Activated T-helper 2 cell treated with anti-CD3 and anti-CD28 coated beads, Interferon-gamma antibody, Interleukin-2, Interleukin-4, amounts not matched to agents 10 μg/mL and 5 μg/mL and 100 μg/mL, durations not matched to agents 14 hours and 24 hours and 36 hours (primary cell): ENCODE measurements around the gene DMPK. TPM values are rescaled to one million over a fixed set of nuclear protein-coding genes. Genes with fewer than 3 reads are reported as not detected.
"Not testable (repeated sequence)": the region's sequence is repeated elsewhere in the genome, so short reads cannot be mapped to it uniquely, and the experiment has no call there.

Experiments
- DNase-seq: peaks from one replicate; pipeline ENCODE4 v3.0.0; 2021; ENCODE audit warnings: low spot score
- H3K27ac Mint-ChIP-seq: one replicate; pipeline ENCODE4 v1.8.0; 2021; ENCODE audit warnings: mixed read lengths
- H3K27me3 Mint-ChIP-seq: one replicate; pipeline ENCODE4 v1.8.0; 2021; ENCODE audit warnings: low read depth, mixed read lengths
- H3K36me3 Mint-ChIP-seq: one replicate; pipeline ENCODE4 v1.8.0; 2021; ENCODE audit warnings: low read depth, mixed read lengths
- H3K4me1 Mint-ChIP-seq: one replicate; pipeline ENCODE4 v1.8.0; 2021; ENCODE audit warnings: low read depth, mixed read lengths
- H3K4me3 Mint-ChIP-seq: one replicate; pipeline ENCODE4 v1.8.0; 2021; ENCODE audit warnings: low read depth, mild to moderate bottlenecking, moderate library complexity, mixed read lengths
- H3K9me3 Mint-ChIP-seq: one replicate; pipeline ENCODE4 v1.8.0; 2021; ENCODE audit warnings: mixed read lengths
- intact Hi-C: fragments of 100-400 bp; cut with micrococcal nuclease; formaldehyde crosslinking; loops from one replicate; pipeline ENCODE4 v1.15.1; 2023
- total RNA-seq: library from RNA; stranded (reverse); gene quantifications from 2 replicates; pipeline ENCODE4 v1.2.3, GENCODE V29; 2022

Gene DMPK
- total RNA-seq, 1 donor from 2014 or later, result 23.4 TPM

DNA sequence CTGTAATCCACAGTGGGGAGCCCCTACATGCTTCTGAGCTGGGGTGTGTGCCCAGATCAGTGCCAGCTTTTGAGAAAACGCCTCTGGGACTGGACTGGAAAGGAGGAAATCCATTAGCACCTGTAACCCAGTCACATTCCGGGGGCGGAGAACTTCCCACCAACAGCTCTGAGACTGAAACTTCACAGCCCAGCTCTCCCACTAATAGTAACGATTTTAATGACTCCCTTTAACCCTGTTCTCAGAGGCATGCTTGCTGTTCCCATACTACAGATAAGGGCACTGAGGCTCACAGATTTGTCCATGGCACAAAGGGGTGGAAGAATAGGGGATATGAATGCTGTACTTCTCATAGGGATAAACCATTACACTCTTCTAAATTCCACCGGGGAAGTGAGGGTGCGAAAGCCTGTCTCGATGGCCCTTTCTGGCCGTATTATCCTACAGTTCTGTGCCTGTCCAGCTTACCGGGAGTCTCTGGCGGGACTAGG is 52.4 kb downstream of the DMPK start:
- H3K4me1 Mint-ChIP-seq, result peaks cover 18% of the 10 kb centered on the region
- H3K27ac Mint-ChIP-seq, result peak overlapping the region; percentile 92
- no peaks in the 10 kb centered on the region for H3K9me3 Mint-ChIP-seq
- intact Hi-C loops, result loop anchor here (1.0 to 5.0 kb wide), 3 partner anchors 13 to 132 kb away; partner anchors contain the start of genes FOXA3, QPCTL and SYMPK
- peak overlapping the region; percentile 100 for H3K4me3 Mint-ChIP-seq
- H3K36me3 Mint-ChIP-seq, result peaks cover 15% of the 10 kb centered on the region
- H3K27me3 Mint-ChIP-seq, result no peaks in the 10 kb centered on the region
- no peak for DNase-seq

DNA sequence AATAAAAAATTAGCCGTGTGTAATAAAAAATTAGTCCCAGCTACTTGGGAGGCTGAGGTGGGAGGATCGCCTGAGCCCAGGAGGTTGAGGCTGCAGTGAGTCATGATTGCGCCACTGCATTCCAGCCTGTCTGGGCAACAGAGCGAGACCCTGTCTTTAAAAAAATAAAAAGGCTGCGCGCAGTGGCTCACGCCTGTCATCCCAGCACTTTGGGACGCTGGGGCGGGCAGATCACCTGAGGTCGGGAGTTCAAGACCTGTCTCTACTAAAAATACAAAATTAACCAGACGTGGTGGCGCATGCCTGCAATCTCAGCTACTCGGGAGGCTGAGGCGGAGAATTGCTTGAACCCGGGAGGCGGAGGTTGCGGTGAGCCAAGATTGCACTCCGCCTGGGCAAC is 53.6 kb downstream of the DMPK start:
- Mint-ChIP-seq H3K4me3 (peak overlapping the region; percentile 26), H3K36me3 (peaks cover 21% of the 10 kb centered on the region)

DNA sequence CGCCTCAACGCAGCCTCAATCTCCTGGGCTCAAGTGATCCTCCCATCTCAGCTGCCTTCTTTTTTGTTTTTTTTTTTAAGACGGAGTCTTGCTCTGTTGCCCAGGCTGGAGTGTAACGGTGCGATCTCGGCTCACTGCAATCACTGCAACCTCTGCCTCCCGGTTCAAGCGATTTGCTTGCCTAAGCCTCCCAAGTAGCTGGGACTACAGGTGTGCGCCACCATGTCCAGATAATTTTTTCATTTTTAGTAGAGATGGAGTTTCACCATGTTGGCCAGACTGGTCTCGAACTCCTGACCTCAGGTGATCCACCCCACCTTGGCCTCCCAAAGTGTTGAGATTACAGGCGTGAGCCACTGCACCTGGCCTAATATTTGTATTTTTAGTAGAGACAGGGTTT is 62.2 kb downstream of the DMPK start:
- H3K4me3 Mint-ChIP-seq, H3K27me3 Mint-ChIP-seq, DNase-seq, H3K9me3 Mint-ChIP-seq, H3K27ac Mint-ChIP-seq, intact Hi-C loops: not testable (repeated sequence)
- Mint-ChIP-seq H3K36me3 (peaks cover 41% of the 10 kb centered on the region), H3K4me1 (peaks cover 24% of the 10 kb centered on the region)

More for the DNA sequence above, 53.6 kb downstream of the DMPK start:
- H3K9me3 Mint-ChIP-seq, intact Hi-C loops, H3K27ac Mint-ChIP-seq, DNase-seq, H3K27me3 Mint-ChIP-seq: not testable (repeated sequence)
- H3K4me1 Mint-ChIP-seq, result peaks cover 18% of the 10 kb centered on the region

Other genes with a start within 250 kb of the DMPK start
- gene OPA3, start 197.7 kb downstream of the DMPK start, total RNA-seq, result 15.2 and 15.9 TPM in 2 replicates
- not detected in 2 replicates for gene GPR4, start 180.3 kb downstream of the DMPK start, total RNA-seq
- 180 and 207 TPM in 2 replicates for gene EML2, start 143.1 kb downstream of the DMPK start, total RNA-seq
- gene GIPR, start 114.3 kb downstream of the DMPK start, total RNA-seq, result 9.3 and 9.5 TPM in 2 replicates
- gene SNRPD2, start 90.5 kb downstream of the DMPK start, total RNA-seq, result 738 and 766 TPM in 2 replicates
- gene QPCTL, start 89.8 kb downstream of the DMPK start, total RNA-seq, result 24.2 and 26.7 TPM in 2 replicates
- gene FBXO46, start 51.6 kb downstream of the DMPK start, total RNA-seq, result 34.4 and 38.9 TPM in 2 replicates
- gene MEIOSIN, start 49.1 kb downstream of the DMPK start, total RNA-seq, result not detected in 2 replicates
- 4.8 and 5.7 TPM in 2 replicates for gene SIX5, start 13.2 kb downstream of the DMPK start, total RNA-seq
- gene DMWD, start 10.4 kb upstream of the DMPK start, total RNA-seq, result 44.7 and 45.6 TPM in 2 replicates
- gene RSPH6A, start 32.8 kb upstream of the DMPK start, total RNA-seq, result 0.16 and 0.23 TPM in 2 replicates
- 121 and 131 TPM in 2 replicates for gene SYMPK, start 80.7 kb upstream of the DMPK start, total RNA-seq
- 0.37 and 0.60 TPM in 2 replicates for gene FOXA3, start 81.8 kb upstream of the DMPK start, total RNA-seq
- 15.7 and 17.1 TPM in 2 replicates for gene IRF2BP1, start 103.7 kb upstream of the DMPK start, total RNA-seq
- 7.3 and 8.6 TPM in 2 replicates for gene MYPOP, start 120.1 kb upstream of the DMPK start, total RNA-seq
- gene NANOS2, start 132.3 kb upstream of the DMPK start, total RNA-seq, result not detected in 2 replicates
- gene NOVA2, start 191.4 kb upstream of the DMPK start, total RNA-seq, result 0.14 TPM in 1 of 2 replicates, not detected in the other
- 25.3 and 31.2 TPM in 2 replicates for gene CCDC61, start 213.0 kb upstream of the DMPK start, total RNA-seq
- gene PGLYRP1, start 240.6 kb upstream of the DMPK start, total RNA-seq, result not detected in 2 replicates